Erythroblast (primary cell): ENCODE measurements around the gene SECISBP2L.

ENCODE experiments used
- GATA1 ChIP-seq: IDR thresholded peaks from 2 replicates; pipeline ENCODE4 v1.6.1; 2011; ENCODE audit warnings: low read depth, mild to moderate bottlenecking, control low read depth, low read length, moderate library complexity
- POLR2A ChIP-seq: IDR thresholded peaks from 2 replicates; pipeline ENCODE4 v1.6.1; 2011; ENCODE audit warnings: mild to moderate bottlenecking, low read length

DNA sequence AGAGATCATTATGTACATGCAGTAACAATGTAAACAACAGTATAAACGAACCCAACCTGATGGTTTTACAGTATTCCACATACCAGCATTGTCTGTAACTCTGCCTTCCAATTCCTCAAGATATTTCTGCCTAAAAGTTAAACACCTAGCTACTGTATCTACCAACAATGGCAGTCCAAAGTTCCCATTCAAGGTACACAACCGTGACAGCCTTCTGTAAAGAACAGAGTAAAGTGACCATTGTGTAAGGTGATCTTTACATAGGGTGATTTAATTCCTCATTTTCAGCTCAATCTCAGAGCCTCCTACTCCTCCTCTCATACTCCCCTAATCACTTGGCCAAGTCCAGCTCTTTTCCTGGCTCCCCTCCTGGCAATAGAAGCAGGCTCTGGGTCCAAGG lies 10.4 kb downstream of the SECISBP2L start:
- no peak for TF ChIP-seq POLR2A
- TF ChIP-seq GATA1 = no peak
